HG03571 (cell line): ENCODE data around the gene ANKIB1.

ENCODE experiments used
- ATAC-seq: cut with Tn5 transposase; IDR thresholded peaks from one replicate; pipeline ENCODE4 v1.9.1; 2021; ENCODE audit not compliant: unreplicated experiment

The ANKIB1 gene

DNA sequence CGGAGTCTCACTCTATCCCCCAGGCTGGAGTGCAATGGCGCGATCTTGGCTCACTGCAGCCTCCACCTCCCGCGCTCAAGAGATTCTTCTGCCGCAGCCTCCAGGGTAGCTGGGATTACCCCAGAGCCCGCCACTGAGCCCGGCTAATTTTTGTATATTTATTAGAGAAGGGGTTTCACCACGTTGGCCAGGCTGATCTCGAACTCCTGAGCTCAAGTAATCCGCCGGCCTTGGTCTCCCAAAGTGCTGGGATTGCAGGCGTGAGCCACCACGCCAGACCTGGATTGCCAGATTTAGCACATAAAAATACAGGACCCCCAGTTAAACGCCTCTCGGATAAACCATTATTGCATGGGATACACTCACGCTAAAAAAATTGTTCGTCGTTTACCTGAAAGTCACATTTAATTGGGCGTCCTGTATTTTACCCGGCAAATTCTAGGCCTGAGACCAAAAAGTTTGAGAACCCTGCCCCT lies 201.1 kb downstream of the ANKIB1 start:
- no peak for ATAC-seq

DNA sequence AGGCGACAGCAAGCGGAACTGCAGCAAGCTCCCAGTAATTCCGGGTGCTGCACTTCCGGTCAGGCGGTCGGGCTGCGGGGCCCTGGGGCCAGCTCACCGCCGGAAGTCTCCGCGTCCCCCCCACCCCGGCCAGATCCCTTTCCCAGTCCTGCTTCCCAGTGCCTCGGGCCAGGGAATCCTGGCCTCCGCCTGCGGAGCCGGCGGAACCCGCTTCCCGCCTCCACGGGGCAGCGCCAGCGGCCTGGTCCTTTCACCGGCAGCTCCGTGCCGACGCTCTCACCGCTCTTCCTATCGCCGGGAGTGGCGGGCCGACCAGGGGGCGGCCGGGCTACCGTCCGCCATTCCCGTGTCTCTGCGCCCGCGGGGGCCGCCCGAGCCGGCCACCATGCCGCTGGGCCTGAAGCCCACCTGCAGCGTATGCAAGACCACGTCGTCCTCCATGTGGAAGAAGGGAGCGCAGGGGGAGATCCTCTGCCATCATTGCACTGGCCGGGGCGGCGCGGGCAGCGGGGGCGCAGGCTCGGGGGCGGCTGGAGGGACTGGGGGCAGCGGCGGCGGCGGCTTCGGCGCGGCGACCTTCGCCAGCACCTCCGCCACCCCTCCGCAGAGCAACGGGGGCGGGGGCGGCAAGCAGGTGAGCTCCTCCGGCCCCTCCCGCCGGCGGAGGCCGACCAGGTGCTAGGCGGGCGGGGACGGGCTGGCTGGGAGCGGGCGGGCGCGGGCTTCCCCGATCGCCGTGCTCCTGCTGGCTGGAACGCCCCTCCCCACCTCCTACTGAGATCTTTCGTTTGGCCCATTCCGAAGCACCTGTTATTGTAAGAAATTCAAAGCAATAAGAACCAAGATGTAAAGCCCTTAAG lies 201.8 kb downstream of the ANKIB1 start, which contains the start of gene GATAD1:
GATAD1 (plus strand) TSS at position 138 of the 860 bp plus-strand sequence; CDS start at position 386, 248 bp downstream.
- ATAC-seq = peak; percentile 96

DNA sequence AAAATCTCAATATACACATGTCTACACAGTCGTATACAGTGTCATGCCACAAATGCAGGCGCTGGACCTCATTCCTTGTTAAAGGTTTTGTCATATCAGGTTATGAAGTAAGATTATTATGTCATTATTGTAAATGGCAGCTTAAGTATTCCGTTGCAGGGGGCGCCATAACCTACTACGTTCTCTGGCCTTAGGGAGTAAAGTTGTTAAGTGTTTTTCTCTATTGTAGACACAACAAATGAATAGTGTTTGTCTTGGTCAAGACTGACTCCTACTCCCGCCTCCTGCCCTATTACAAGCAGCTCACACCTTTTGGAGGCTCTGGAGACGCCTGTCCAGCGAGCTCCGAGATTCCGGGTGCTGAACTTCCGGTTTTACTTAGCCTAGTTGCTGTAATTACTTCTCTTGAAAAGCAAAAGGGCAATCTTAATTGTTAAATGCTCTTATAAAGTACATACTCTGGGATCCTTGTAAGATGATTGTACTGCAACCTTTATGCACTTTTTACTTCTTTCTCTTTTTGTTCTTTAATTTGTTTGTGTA lies 202.5 kb downstream of the ANKIB1 start:
- ATAC-seq = peak; percentile 25
